ENCODE data around the gene ZSCAN4.
A peak's percentile ranks its signal among the peaks of the same experiment; 100 is the strongest.

The ZSCAN4 gene, protein sequence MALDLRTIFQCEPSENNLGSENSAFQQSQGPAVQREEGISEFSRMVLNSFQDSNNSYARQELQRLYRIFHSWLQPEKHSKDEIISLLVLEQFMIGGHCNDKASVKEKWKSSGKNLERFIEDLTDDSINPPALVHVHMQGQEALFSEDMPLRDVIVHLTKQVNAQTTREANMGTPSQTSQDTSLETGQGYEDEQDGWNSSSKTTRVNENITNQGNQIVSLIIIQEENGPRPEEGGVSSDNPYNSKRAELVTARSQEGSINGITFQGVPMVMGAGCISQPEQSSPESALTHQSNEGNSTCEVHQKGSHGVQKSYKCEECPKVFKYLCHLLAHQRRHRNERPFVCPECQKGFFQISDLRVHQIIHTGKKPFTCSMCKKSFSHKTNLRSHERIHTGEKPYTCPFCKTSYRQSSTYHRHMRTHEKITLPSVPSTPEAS

DNA sequence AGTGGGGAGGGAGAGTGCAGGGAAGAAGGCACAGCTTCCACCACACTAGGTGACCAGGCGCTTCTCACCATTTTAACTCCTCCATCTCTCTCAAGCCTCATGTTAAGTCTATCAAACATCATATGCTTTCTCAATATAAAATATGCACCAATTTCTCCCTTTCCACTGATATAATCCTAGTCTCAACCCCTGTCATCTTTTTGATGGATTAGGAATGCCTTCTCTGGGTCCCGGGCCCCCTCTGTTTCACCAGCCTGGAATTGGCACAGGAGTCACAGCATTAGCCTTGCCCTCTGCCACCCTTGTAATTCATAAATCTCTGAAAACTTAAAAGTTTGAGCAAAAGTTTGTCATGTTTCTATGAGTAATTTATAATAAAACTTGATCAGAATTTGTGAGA lies at the start of gene ZSCAN4:
Gene ZSCAN4, plus strand, starts transcription at position 301 of the 400 bp plus-strand sequence. CDS start 7,211 bp downstream, outside the sequence.
- no peak for DNase-seq

DNA sequence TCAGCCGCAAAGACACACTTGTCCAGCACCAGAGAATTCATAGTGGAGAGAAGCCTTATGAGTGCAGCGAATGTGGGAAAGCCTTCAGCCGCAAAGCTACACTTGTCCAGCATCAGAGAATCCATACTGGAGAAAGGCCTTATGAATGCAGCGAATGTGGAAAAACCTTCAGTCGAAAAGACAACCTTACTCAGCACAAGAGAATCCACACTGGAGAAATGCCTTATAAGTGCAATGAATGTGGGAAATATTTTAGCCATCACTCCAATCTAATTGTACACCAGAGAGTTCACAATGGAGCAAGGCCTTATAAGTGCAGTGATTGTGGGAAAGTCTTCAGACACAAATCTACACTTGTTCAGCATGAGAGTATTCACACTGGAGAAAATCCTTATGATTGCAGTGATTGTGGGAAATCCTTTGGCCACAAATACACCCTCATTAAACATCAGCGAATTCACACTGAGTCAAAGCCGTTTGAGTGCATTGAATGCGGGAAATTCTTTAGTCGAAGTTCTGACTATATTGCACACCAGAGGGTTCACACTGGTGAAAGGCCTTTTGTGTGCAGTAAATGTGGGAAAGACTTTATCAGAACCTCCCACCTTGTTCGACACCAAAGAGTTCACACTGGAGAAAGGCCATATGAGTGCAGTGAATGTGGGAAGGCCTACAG lies 47.9 kb upstream of the ZSCAN4 start:
- DNase-seq: no peak

DNA sequence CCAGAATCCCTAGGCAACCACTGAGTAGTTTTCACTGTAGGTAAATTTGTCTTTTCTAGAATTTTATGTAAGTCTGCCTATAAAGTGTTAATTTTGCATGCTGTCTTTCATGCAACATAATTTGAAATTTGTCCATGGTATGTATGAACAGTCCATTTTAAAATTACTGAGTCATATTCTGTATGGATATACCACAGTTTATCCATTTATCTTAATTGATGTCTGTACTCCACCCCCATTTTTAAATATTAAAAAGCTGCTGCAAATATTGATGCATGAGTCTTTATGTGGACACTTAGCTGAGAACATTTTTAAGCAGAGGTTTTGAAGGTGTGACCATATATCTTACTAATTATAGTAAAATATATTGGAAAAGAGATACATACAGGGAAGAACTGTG lies 45.6 kb upstream of the ZSCAN4 start:
- DNase-seq: no peak

DNA sequence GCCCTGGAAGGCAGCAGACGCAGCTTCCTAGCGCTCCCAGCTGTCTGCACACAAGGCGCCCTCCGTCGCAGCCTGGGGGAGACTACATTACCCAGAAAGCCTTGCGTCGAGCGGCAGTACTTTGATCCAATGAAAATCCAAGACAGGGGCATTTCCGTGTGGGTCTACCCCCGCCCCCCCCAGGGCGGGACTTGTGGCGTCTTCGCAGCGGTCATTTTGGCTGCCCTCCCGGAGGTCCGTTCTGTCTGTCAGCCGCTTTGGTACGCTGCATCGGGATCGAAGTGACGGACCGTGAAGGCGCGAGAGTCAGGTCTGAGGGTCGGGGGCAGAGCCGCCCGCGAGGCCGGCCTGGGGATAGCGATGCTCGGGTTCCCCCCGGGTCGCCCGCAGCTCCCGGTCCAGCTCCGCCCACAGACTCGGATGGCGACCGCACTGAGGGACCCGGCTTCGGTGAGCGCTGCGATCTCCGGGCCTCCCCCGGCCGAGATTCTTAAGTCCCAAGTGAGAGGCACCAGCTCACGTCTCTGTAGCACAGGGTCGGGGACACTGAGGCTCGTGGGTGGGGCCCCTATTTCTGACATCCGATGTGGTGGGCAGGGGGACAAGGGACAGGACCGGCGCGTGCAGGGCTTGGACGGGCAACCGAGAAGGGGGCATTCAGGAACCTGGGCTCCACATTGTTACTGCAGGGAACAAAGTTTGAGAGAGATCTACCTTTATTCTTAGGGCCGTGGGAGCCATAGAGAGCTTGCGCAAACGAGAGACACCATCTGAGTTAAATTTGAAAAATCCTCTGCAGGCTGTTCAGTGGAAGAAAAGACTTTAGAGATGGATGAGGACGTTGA lies 35.5 kb upstream of the ZSCAN4 start, which contains the start of gene ZNF211:
Gene ZNF211, plus strand, starts transcription at position 182 of the 845 bp plus-strand sequence. Its CDS starts 179 bp downstream, at position 361.
- DNase-seq: peak; percentile 89

DNA sequence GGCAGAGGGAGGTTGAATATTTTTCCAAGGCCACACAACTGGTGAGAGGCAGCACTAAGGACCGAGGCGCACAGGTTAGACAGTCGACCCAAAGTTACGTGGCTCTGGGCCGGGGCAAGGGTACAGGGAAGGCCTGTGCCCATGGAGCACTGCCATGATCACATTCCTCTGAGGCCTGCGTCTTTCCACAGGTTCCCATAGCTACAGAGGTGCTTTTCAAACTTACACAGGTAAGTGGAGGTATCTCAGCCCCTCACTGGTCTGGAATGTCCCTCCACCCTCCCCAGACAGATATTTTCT lies 35.0 kb upstream of the ZSCAN4 start:
- DNase-seq: no peak

DNA sequence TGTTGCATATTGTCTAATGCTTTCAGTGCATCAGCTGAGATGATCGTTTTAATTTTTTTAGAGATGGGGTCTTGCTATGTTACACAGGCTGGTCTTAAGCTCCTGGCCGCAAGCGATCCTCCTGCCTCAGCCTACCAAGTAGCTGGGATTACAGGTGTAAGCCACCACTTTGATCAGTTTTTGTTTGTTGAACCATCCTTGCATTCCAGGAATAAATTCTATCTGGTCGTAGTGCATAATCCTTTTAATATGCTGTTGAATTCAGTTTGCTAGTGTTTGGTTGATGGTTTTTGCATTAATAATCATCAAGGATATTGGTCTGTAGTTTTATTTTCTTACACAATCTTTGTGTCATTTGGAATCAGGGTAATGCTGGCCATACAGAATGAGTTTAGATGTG lies 31.4 kb upstream of the ZSCAN4 start:
- no peak for DNase-seq

DNA sequence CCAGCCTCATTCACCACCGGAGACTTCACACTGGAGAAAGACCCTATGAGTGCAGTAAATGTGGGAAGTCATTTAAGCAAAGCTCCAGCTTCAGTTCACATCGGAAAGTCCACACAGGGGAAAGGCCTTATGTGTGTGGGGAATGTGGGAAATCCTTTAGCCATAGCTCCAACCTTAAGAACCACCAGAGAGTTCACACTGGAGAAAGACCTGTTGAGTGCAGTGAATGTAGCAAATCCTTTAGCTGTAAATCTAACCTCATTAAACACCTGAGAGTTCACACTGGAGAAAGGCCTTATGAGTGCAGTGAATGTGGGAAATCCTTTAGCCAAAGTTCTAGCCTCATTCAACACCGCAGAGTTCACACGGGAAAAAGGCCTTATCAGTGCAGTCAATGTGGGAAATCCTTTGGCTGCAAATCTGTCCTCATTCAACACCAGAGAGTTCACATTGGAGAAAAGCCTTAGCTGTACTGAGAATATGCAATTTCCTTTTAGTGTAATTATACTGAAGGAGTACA lies 27.0 kb upstream of the ZSCAN4 start:
- no peak for DNase-seq

DNA sequence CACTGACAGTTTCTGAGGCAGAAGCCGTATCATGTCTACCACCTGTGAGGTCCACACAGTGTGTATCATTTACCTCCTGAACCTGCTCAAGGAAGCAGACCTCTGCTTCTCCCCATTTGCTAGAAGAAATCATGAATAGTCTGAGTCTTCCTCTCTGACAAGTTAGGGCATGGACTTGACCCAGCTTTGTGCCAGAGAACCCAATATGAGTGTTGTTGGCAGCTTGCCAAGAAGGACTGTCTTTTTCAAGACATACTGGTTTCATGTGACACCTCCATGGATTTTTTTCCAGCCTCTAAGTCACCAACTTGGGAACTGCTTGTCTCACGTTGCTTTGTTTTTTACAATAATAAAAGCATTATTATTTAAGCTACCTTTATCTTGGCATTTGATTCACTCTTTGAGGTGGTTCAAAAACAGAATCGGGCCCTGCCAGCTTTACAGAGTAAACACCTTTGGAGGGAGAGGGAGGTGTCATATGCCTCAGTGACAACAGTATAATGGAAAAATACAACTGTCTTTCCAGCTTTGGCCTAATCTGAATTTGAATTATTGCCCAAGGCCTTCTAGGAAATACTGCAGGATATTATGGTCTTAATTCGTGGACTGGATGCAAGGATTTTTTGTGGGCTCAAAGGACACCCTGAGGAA lies 26.2 kb upstream of the ZSCAN4 start:
- DNase-seq: no peak

DNA sequence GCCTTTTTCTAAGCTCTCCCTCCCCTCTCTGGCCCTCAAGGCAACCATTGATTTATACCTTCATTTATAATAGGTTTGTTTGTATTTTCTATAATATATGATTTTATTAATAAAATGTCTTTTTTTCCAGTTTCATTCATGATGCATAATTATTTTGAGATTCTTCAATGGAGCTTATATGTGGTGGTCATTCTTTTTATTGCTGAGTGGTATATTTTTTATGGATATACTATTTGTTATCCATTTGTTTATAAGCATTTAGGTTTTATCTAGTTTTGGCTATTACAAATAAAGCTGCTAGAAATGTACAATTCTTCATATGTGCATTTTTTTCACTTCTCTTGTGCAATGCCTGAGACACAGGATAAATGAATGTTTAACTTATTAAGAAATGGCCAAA lies 25.0 kb upstream of the ZSCAN4 start:
- DNase-seq: no peak

DNA sequence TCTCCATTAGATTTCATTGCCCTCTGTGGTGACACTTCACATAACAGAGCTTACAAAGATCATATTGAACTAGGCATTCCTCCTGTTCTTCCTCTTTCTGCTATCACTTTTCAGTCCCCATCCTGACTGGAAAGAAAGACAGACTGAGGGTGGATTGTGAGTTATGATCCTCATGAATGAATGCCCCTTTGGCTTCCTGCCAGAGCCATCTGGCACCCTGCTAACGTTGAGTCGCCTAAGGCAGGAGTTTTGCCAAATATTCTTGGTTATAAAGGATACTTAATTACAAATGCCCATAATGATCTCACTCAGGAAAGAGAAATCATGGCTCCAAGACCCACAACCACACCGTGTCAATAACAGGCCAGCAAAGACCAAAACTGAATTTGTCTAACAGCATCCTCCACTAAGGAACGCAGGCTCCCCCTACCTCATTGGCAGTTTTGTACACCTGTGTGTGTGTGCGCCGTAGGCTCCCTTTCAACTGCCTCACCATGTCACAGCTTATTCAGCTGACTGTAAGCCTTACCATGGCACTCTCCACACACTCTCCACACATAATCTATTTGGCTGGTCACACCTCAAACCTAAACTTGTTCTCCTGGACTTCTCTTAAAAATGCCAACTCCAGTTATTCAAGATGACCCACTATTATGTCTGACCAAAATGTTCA lies 20.3 kb upstream of the ZSCAN4 start:
- no peak for DNase-seq

DNA sequence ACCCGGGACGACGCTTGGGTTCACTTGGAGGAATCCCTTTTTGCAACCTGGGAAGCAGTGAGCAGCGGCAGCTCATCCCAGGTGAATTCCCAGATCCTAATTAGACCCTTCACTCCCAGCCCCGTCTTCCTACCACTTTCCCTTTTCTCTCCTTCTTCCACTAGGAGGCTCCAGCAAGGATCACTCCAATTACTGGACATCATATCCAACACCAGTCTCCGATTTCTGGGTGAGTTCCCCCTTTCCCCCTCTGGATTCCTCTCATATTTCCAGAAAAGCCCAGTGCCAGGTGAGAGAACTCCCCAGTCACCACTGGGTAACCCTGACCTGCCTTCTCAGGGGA lies 17.1 kb upstream of the ZSCAN4 start:
- no peak for DNase-seq

DNA sequence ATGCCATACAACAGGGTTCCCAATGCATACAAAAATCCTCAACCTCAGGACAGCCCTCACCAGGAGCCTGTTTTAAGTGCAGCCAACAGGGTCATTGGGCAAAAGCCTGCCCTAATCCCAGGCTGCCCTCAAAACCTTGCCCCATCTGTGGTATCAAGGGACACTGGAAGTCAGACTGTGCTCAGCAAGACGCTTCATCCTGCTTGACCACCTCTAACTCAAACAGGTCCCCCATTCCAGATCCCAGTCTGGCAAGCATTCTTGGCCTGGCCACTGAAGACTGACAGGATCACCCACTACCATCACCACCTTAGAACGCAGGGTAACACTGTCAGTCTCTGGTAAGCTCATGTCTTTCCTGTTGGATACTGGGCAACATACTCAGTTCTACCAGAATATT lies 15.0 kb upstream of the ZSCAN4 start:
- no peak for DNase-seq

DNA sequence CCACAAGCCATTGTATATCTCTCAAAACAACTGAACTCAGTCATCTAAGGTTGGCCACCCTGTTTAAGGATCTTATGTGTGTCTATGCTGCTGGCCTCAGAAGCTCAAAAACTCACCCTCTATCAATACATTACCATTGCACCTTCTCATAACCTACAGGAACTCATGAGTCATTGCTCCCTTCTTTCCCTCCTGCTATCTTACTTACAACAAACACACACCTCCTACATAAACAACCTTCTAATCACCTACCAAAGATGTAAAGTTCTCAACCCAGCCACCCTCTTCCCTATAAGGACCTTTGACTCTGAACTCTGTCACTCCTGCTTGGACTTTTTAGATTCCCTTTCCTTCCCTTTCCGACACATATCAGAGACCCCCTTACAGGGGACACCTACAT lies 13.3 kb upstream of the ZSCAN4 start:
- DNase-seq: no peak

DNA sequence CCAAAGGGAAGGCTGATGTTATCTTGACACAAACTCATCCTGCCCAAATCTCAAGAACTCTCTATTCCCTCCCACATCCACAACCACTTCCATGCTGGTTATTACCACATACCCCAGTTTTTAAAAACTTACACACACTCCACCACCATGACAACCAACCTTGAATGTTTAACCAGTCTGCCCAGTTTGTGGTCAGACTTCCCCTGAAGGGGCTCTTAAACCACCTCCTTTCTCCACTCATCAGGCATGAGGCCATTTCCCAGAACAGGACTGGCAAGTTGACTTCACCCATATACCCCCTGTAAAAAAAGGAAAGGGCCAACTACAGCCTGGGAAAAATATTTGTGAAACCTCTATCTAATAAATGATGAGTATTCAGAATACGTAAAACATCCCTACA lies 12.4 kb upstream of the ZSCAN4 start:
- no peak for DNase-seq

DNA sequence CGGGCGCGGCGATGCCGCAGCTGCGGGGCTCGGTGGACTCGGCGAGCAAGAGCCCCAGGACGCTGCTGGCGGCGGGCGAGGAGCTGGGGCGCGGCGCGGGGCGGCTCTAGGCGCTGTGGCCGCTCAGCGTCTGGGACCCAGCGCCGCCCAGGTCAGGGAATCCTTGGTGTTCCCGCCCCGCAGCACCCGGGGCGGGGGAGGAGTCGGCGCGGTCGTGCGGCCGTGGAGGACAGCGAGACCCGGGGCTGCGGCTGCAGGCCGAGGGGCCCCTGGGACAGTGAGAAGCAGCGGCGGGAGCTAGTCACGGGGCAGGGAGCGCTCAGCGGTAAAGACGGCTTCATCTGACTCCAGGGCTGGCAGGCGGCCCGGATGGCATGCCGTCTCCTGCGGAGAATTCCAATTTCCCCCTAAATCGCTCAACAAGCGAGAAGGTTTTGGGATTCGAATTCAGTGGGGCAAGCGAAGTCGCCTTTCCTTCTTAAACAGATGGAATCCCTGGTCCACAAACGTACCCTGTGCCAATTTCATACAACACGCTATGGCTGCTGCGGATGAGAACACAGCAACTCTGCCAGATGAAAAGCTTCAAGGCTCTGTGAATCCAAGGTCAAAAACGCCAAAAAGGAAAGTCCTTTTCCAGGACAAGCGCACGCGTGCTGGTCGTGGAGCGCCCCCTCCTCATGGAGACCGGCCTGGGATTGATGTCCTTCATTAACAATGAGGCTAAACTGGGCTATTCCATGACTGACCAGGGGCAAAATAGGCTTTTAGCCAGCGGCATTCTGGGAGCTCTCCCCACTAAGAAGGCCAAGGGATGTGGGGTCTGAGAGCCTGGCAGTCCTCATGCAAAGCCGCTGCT lies 4.2 kb upstream of the ZSCAN4 start:
- DNase-seq: peak; percentile 5

DNA sequence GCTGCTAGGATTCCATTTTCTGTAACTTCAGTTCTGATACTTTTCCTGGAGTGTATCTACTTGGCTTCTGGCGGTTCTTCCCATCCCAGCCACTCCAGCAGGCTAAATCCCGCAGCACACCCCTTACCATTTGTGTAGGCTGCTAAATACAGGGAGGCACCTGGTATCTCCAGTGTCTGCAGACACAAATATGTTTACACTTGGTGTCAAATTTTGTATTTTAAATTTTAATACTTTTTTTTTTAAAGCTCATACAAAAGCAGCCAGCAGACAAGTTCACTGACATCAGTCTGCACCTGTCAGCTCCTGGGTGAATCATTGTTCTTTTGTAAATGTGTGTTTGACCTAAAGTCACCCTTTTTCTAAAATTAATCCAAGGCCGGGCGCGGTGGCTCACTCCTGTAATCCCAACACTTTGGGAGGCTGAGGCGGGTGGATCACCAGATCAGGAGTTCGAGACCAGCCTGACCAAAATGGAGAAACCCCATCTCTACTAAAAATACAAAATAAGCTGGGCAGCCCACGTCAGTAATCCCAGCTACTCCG lies 3.4 kb upstream of the ZSCAN4 start:
- no peak for DNase-seq

DNA sequence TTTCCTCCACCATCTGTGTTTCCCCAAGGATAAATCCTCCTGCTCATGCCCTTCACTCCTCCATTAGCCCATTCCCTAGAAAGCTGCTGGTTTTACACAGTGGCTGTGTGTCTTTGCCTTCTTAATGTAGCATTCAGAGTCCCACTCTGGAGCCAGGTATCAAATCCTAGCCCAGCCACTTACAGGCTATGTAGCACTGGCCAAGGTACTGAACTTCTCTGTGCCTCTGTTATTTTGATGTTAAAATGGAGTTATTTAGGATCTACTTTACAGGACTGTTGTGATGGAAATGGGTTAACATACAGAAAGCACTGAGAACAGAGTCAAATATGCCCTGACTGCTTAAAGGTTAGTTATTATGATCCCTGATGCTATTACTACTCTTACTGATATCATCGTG lies 1.5 kb upstream of the ZSCAN4 start:
- no peak for DNase-seq

DNA sequence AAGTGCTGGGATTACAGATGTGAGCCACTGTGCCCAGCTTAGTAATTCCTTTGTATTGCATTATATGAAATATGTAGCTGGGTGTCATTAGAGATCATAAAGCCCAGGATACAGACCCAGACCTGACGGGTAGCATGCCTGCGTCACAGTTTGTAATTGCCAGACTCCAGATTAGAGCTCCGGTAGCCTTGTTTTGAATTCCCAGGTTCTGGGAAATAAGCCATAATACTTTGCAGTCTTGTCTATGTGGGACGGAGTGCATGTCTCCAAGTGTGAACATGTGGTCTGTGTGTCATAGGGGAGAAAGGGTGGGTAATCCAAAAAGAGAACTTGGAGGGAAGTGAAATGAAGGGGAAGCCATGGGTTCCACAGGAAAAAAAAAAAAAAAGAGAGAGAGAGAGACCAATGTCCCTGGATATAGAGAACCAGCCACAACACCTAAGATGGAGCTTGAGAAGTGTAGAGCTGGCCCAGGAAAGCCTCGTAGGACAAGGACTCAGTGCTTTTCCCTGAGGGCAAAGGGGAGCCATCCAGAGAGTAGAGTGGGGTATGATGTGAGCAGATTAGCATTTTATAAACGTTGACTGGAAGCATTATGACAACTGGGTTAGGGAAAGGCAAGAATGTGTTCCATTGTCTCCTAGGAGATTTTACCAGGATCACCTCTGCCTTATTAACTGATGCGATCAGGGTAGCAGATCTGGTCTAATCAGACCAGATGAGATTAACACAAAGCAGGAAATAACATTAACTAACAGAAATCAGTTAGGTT lies 2.6 kb downstream of the ZSCAN4 start:
- DNase-seq: no peak

DNA sequence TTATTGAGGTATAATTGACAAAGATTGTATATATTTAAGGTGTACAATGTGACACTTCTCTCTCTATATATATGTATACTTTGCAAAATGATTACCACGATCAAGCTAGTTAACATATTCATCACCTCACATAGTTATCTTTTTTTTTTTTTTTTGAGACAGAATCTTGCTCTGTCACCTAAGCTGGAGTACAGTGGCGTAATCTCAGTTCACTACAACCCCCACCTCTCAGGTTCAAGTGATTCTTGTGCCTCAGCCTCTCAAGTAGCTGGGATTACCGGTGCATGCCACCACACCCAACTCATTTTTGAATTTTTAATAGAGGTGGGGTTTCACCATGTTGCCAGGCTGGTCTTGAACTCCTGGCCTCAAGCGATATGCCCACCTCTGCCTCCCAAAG lies 3.7 kb downstream of the ZSCAN4 start:
- DNase-seq: no peak

DNA sequence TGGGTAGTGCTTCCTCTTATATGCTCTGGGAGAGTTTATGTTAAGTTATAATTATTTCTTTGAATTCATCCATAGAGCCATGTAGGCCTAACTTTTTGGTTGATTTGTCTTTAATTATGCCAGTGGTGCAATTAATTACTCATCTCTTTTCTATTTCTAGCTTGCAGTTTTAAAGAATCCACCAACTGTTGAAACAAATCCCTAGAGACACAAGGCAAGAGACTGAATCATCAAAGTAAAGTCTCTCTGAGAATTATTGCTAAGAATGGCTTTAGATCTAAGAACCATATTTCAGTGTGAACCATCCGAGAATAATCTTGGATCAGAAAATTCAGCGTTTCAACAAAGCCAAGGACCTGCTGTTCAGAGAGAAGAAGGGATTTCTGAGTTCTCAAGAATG lies 7.1 kb downstream of the ZSCAN4 start:
- DNase-seq: no peak
